ENCODE data around the gene HPCAL1.

DNA sequence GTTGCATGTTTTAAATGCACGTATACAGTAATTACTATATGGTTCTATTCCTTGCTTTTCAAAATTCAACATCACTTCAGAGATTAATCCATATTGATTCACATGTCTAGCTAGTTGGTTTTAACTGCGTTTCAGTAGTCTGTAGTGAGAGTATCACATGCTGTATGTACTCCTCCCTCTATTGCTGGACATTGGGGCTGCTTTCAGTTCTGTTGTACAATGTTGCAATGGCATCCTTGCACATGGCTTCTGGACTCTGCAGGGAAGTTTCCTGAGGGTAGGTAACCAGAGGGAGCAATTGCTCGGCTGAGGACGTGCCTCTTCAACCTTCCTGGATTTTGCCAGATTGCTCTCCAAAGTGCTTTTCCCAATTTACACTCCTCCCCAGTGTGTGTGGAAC, 10.7 kb upstream of the HPCAL1 start:
- TF ChIP-seq POLR2AphosphoS5 (IDR thresholded peaks at IDR 0.05; ENCODE audit: low read depth, low read length), result no peak
- no peak for TF ChIP-seq POLR2A (IDR thresholded peaks at IDR 0.05; ENCODE audit: low read depth, low read length)
- no peak for TF ChIP-seq TAF1 (IDR thresholded peaks at IDR 0.05; ENCODE audit: low read depth, low read length)

All from GM12891 (cell line).